OCI-LY3 (cell line): ENCODE data around the gene DNAAF5.

Source experiments
- H2AFZ ChIP-seq: fragments of 200-600, 300-600 bp; shearing (Covaris generic); 2 replicates; pipeline ENCODE4 v1.6.0; 2014; ENCODE audit warnings: antibody characterized with exemption, low read depth, low read length
- H3K27ac ChIP-seq: fragments of 200-600, 300-600 bp; sonication (generic); 2 replicates; pipeline ENCODE4 v1.5.1; 2014; ENCODE audit warnings: mild to moderate bottlenecking, low read length, moderate library complexity, mixed read lengths
- H3K27me3 ChIP-seq: fragments of 200-600, 300-600 bp; sonication (generic); 2 replicates; pipeline ENCODE4 v1.6.1; 2014; ENCODE audit warnings: low read depth, low read length, mixed read lengths
- H3K36me3 ChIP-seq: fragments of 200-600, 300-600 bp; sonication (generic); replicated peaks from 2 replicates; pipeline ENCODE3; 2014; ENCODE audit warnings: low read depth, low read length, mixed read lengths
- H3K4me1 ChIP-seq: fragments of 300-600, 200-600 bp; sonication (generic); 2 replicates; pipeline ENCODE4 v1.6.1; 2014; ENCODE audit warnings: low read length, mixed read lengths
- H3K4me2 ChIP-seq: fragments of 200-600, 300-600 bp; sonication (generic); 2 replicates; pipeline ENCODE4 v1.6.1; 2014; ENCODE audit warnings: low read length, mixed read lengths
- H3K4me3 ChIP-seq: fragments of 300-600, 200-600 bp; sonication (generic); 2 replicates; pipeline ENCODE4 v1.5.1; 2014; ENCODE audit warnings: antibody characterized with exemption, mild to moderate bottlenecking, low read length, moderate library complexity
- H3K79me2 ChIP-seq: fragments of 300-600, 200-600 bp; shearing (Covaris generic); 2 replicates; pipeline ENCODE4 v1.6.1; 2014; ENCODE audit warnings: mild to moderate bottlenecking, low read length, mixed read lengths
- H3K9ac ChIP-seq: fragments of 300-600, 200-600 bp; shearing (Covaris generic); 2 replicates; pipeline ENCODE4 v1.6.0; 2014; ENCODE audit warnings: mild to moderate bottlenecking, low read length, moderate library complexity
- H3K9me3 ChIP-seq: fragments of 200-600, 300-600 bp; shearing (Covaris generic); 2 replicates; pipeline ENCODE4 v1.6.1; 2014; ENCODE audit warnings: low read length, mixed read lengths; ENCODE audit not compliant: insufficient read depth
- H4K20me1 ChIP-seq: fragments of 200-600, 300-600 bp; sonication (generic); 2 replicates; pipeline ENCODE4 v1.6.1; 2016; ENCODE audit warnings: low read length, mixed read lengths; ENCODE audit not compliant: insufficient read depth
- EZH2phosphoT487 ChIP-seq: fragments of 200-600 bp; shearing (Covaris generic); IDR thresholded peaks from 2 replicates; pipeline ENCODE4 v1.6.1; 2018; ENCODE audit warnings: antibody characterized with exemption, mixed run types, low read depth
- TF ChIP-seq, protein P1 (sequence below): fragments of 200-600, 300-600 bp; sonication (generic); IDR thresholded peaks from 2 replicates; pipeline ENCODE4 v1.5.1; 2014; ENCODE audit warnings: antibody characterized with exemption, low read length, low read depth

The DNAAF5 gene

GRCh38 chr7:771234-772004, 44.9 kb downstream of the DNAAF5 start:
- Histone ChIP-seq H3K4me2 (no peak overlapping the region), H3K27ac (no peak overlapping the region), H4K20me1 (no peaks in the 10 kb centered on the region), H3K36me3 (peaks cover 4% of the 10 kb centered on the region), H3K4me3 (no peak overlapping the region), H3K9me3 (no peaks in the 10 kb centered on the region), H3K4me1 (no peaks in the 10 kb centered on the region), H3K79me2 (no peaks in the 10 kb centered on the region), H3K27me3 (no peaks in the 10 kb centered on the region), H2AFZ (no peak overlapping the region), H3K9ac (no peak overlapping the region)
- TF ChIP-seq EZH2phosphoT487: no peak
- TF ChIP-seq, protein P1, sequence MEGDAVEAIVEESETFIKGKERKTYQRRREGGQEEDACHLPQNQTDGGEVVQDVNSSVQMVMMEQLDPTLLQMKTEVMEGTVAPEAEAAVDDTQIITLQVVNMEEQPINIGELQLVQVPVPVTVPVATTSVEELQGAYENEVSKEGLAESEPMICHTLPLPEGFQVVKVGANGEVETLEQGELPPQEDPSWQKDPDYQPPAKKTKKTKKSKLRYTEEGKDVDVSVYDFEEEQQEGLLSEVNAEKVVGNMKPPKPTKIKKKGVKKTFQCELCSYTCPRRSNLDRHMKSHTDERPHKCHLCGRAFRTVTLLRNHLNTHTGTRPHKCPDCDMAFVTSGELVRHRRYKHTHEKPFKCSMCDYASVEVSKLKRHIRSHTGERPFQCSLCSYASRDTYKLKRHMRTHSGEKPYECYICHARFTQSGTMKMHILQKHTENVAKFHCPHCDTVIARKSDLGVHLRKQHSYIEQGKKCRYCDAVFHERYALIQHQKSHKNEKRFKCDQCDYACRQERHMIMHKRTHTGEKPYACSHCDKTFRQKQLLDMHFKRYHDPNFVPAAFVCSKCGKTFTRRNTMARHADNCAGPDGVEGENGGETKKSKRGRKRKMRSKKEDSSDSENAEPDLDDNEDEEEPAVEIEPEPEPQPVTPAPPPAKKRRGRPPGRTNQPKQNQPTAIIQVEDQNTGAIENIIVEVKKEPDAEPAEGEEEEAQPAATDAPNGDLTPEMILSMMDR: no peak

DNA sequence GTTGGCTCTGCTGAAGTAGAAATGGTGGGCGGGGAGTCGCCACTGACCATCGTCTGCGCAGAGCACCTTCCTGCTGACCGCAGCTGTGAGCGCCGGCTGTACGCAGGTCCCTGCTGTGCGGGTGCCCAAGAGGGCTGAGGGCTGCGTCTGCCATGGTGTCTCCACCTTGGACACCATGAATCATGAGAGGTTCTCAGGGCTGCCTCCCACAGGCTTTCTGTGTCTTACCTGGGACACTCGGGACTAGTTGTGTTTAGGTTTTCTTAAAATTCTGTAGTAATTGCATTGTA, 45.5 kb downstream of the DNAAF5 start:
- no peak overlapping the region for H3K4me2 ChIP-seq
- no peak for TF ChIP-seq EZH2phosphoT487
- TF ChIP-seq, protein P1: no peak
- no peak overlapping the region for H3K27ac ChIP-seq
- no peaks in the 10 kb centered on the region for H3K9me3 ChIP-seq
- H2AFZ ChIP-seq: no peak overlapping the region
- H3K4me1 ChIP-seq: no peaks in the 10 kb centered on the region
- H3K9ac ChIP-seq: no peak overlapping the region
- peaks cover 4% of the 10 kb centered on the region for H3K36me3 ChIP-seq
- no peaks in the 10 kb centered on the region for H3K79me2 ChIP-seq
- no peaks in the 10 kb centered on the region for H4K20me1 ChIP-seq
- no peak overlapping the region for H3K4me3 ChIP-seq
- no peaks in the 10 kb centered on the region for H3K27me3 ChIP-seq

GRCh38 chr7:772392-772791, 45.9 kb downstream of the DNAAF5 start:
- Histone ChIP-seq H3K4me2 (no peak overlapping the region), H3K27ac (no peak overlapping the region), H4K20me1 (no peaks in the 10 kb centered on the region), H3K4me3 (no peak overlapping the region), H3K36me3 (peaks cover 4% of the 10 kb centered on the region), H3K79me2 (no peaks in the 10 kb centered on the region), H3K27me3 (no peaks in the 10 kb centered on the region), H3K4me1 (no peaks in the 10 kb centered on the region), H3K9me3 (no peaks in the 10 kb centered on the region), H3K9ac (no peak overlapping the region), H2AFZ (no peak overlapping the region)
- no peak for TF ChIP-seq EZH2phosphoT487
- TF ChIP-seq, protein P1: no peak

DNA sequence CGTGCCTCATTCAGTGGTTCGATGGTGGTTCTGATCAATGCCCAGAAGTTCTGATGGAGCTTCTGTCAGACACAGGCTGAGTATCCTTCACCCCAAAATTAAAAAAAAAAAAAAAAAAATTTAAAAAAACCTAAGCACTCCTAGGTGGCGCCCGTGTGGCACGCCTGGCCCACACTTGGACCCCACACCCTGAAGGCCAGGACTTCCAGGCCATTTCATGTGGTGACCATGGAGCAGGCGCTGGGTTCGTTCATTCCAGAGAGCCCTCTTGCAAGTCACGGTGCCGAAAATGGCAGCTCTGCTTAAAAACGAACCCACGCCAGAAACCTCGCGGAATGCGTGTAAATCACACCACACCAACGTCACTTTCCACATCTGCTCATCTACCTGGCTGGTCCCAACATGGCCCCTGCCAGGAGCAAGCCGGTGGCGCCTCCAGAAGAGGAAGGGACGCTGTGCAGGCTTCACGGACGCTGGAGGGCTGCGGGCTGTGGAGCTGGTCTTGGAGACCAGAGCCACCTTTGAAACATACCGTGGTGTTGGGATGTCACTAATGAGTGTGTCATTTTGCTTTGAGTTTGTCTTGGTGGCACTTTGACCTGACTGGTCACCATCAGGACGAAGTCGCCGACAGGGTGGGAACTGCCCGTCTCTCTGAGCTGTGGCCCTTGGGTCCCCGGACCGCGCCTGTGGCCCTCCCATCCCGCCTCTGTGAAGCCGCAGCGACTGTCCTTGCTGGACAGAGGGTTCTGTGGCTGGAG, 46.5 kb downstream of the DNAAF5 start:
- H3K9ac ChIP-seq: no peak overlapping the region
- peaks cover 4% of the 10 kb centered on the region for H3K36me3 ChIP-seq
- no peak overlapping the region for H3K27ac ChIP-seq
- H3K79me2 ChIP-seq: no peaks in the 10 kb centered on the region
- no peaks in the 10 kb centered on the region for H3K4me1 ChIP-seq
- H3K4me3 ChIP-seq: no peak overlapping the region
- H3K4me2 ChIP-seq: no peak overlapping the region
- no peak overlapping the region for H2AFZ ChIP-seq
- H3K27me3 ChIP-seq: no peaks in the 10 kb centered on the region
- no peak for TF ChIP-seq EZH2phosphoT487
- TF ChIP-seq, protein P1: no peak
- H3K9me3 ChIP-seq: no peaks in the 10 kb centered on the region
- H4K20me1 ChIP-seq: no peaks in the 10 kb centered on the region
